Ishikawa (cell line): ENCODE measurements around the gene ABHD16A.

Experiments
- EP300 ChIP-seq: IDR thresholded peaks from 2 replicates; pipeline ENCODE4 v1.6.1; 2012; ENCODE audit warnings: borderline replicate concordance
- RAD21 ChIP-seq: IDR thresholded peaks from 2 replicates; pipeline ENCODE4 v1.6.1; 2012; ENCODE audit warnings: low read depth
- TAF1 ChIP-seq: IDR thresholded peaks from 2 replicates; pipeline ENCODE4 v1.6.1; 2012; ENCODE audit warnings: low read depth, mild to moderate bottlenecking
- TEAD4 ChIP-seq: IDR thresholded peaks from 2 replicates; pipeline ENCODE4 v1.6.1; 2012
- YY1 ChIP-seq: IDR thresholded peaks from 2 replicates; pipeline ENCODE4 v1.6.1; 2012; ENCODE audit warnings: low read depth
- TF ChIP-seq, protein P1 (sequence below): IDR thresholded peaks from 2 replicates; pipeline ENCODE4 v1.6.1; 2012

DNA sequence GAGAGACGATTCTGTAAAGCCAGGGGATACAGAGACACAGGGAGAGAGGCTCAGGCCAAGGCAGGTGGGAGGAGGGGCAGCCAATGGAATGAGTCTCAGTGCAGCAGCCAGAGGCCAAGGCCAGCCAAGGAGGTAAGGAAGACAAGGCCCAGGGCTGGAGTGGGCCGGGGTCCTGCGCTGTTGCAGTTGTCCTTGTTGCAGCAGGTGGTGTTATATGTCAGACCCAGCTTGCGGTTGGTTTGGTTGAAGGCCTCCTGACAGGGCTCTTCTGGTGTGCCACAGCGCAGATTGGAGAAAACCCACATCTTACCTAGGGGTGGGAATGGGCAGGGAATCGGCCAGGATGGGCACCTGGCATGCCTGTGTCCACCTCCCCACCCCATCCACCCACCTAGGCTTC lies 15.9 kb upstream of the ABHD16A start:
- TF ChIP-seq YY1 = no peak
- no peak for TF ChIP-seq TAF1
- TF ChIP-seq, protein P1, sequence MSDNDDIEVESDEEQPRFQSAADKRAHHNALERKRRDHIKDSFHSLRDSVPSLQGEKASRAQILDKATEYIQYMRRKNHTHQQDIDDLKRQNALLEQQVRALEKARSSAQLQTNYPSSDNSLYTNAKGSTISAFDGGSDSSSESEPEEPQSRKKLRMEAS = no peak
- no peak for TF ChIP-seq EP300
- TF ChIP-seq RAD21 = no peak
- TF ChIP-seq TEAD4 = no peak
